ENCODE measurements around the gene INPP4A.

DNA sequence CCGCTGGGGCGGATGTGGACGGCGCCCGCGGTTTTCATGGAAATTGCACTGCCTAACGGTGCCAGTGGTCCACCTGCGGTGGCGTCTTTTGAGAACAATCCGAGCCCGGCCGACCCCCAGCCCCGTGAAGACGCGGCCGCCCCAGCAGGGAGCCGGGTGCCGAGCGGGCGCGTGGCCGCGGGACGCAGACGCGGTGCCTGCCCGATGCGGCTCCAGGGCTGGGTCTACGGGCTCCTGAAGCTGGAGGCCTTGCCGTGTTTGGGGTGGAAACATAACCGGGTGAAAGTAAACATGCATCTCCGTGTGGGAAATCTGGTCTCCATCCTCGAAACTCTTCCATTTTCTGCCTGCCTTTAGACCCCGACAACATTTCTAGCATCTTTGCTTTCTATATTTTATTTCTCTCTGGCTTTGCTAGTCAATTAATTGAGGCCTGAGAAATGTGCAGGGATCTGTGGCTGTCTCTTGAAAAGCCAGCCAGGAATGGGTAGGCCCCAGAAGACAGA, 572 bp downstream of the INPP4A start:
- TF ChIP-seq, protein P1, sequence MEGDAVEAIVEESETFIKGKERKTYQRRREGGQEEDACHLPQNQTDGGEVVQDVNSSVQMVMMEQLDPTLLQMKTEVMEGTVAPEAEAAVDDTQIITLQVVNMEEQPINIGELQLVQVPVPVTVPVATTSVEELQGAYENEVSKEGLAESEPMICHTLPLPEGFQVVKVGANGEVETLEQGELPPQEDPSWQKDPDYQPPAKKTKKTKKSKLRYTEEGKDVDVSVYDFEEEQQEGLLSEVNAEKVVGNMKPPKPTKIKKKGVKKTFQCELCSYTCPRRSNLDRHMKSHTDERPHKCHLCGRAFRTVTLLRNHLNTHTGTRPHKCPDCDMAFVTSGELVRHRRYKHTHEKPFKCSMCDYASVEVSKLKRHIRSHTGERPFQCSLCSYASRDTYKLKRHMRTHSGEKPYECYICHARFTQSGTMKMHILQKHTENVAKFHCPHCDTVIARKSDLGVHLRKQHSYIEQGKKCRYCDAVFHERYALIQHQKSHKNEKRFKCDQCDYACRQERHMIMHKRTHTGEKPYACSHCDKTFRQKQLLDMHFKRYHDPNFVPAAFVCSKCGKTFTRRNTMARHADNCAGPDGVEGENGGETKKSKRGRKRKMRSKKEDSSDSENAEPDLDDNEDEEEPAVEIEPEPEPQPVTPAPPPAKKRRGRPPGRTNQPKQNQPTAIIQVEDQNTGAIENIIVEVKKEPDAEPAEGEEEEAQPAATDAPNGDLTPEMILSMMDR (IDR thresholded peaks at IDR 0.05): no peak
- no peak for TF ChIP-seq POLR2A (IDR thresholded peaks at IDR 0.05)
- TF ChIP-seq EP300 (IDR thresholded peaks at IDR 0.05): no peak
